GM23338 (cell line): ENCODE measurements around the gene ETV6. TPM values are rescaled to one million over a fixed set of nuclear protein-coding genes. Genes with fewer than 3 reads are reported as not detected.

Source experiments
- ATAC-seq: fragments of 200-7000 bp; cut with Tn5 transposase; 3 replicates; pipeline ENCODE4 v1.9.1; 2020
- DNase-seq: peaks from one replicate; pipeline ENCODE4 v3.0.0-alpha.2; 2015; ENCODE audit warnings: low spot score
- H2AFZ ChIP-seq: fragments of 200-600 bp; sonication (generic); 2 replicates; pipeline ENCODE4 v1.8.0; 2016; ENCODE audit warnings: antibody characterized with exemption, mild to moderate bottlenecking, moderate library complexity
- H3F3A ChIP-seq: fragments of 200-600 bp; sonication (generic); replicated peaks from 2 replicates; pipeline ENCODE4 v1.8.0; 2017; ENCODE audit warnings: antibody characterized with exemption, mixed run types, low read depth
- H3K27ac ChIP-seq: fragments of 200-600 bp; sonication (generic); 2 replicates; pipeline ENCODE4 v1.6.1; 2016; ENCODE audit warnings: low read depth
- H3K27me3 ChIP-seq: fragments of 200-600 bp; sonication (generic); 2 replicates; pipeline ENCODE4 v1.8.0; 2016; ENCODE audit warnings: mild to moderate bottlenecking, mixed run types, moderate library complexity; ENCODE audit not compliant: insufficient read depth
- H3K36me3 ChIP-seq: fragments of 200-600 bp; sonication (generic); 2 replicates; pipeline ENCODE4 v1.8.0; 2016; ENCODE audit warnings: mild to moderate bottlenecking; ENCODE audit not compliant: insufficient read depth
- H3K4me1 ChIP-seq: fragments of 200-600 bp; sonication (generic); 2 replicates; pipeline ENCODE4 v1.8.0; 2016; ENCODE audit warnings: mild to moderate bottlenecking, moderate library complexity; ENCODE audit not compliant: insufficient read depth
- H3K4me2 ChIP-seq: fragments of 200-600 bp; sonication (generic); 2 replicates; pipeline ENCODE4 v1.7.1; 2017; ENCODE audit warnings: mixed run types
- H3K4me3 ChIP-seq: fragments of 200-600 bp; sonication (generic); 2 replicates; pipeline ENCODE4 v1.6.1; 2016; ENCODE audit warnings: mixed run types
- H3K79me2 ChIP-seq: fragments of 200-600 bp; sonication (generic); replicated peaks from 2 replicates; pipeline ENCODE4 v1.8.0; 2017; ENCODE audit warnings: mild to moderate bottlenecking; ENCODE audit not compliant: insufficient read depth
- H3K9me2 ChIP-seq: fragments of 200-600 bp; sonication (generic); 2 replicates; pipeline ENCODE4 v1.8.0; 2017; ENCODE audit not compliant: insufficient read depth
- H4K20me1 ChIP-seq: fragments of 200-600 bp; sonication (generic); replicated peaks from 2 replicates; pipeline ENCODE4 v1.8.0; 2017; ENCODE audit warnings: mild to moderate bottlenecking; ENCODE audit not compliant: insufficient read depth
- H3K27ac Mint-ChIP-seq: 2 replicates; pipeline ENCODE4 v1.8.0; 2020; ENCODE audit warnings: inconsistent platforms, mild to moderate bottlenecking, moderate library complexity, mixed read lengths
- H3K27me3 Mint-ChIP-seq: 3 replicates; pipeline ENCODE4 v1.8.0; 2022; ENCODE audit warnings: low read depth, mild to moderate bottlenecking, moderate library complexity, mixed read lengths, inconsistent platforms; ENCODE audit not compliant: insufficient read depth, poor library complexity
- H3K36me3 Mint-ChIP-seq: 3 replicates; pipeline ENCODE4 v1.8.0; 2021; ENCODE audit warnings: low read depth, mild to moderate bottlenecking, inconsistent platforms, moderate library complexity, mixed read lengths
- H3K4me1 Mint-ChIP-seq: 3 replicates; pipeline ENCODE4 v1.8.0; 2020; ENCODE audit warnings: mild to moderate bottlenecking, inconsistent platforms, mixed read lengths
- H3K4me3 Mint-ChIP-seq: 3 replicates; pipeline ENCODE4 v1.8.0; 2021; ENCODE audit warnings: moderate library complexity, mild to moderate bottlenecking, inconsistent platforms, mixed read lengths
- H3K9me3 Mint-ChIP-seq: 3 replicates; pipeline ENCODE4 v1.8.0; 2020; ENCODE audit warnings: moderate library complexity, mild to moderate bottlenecking, inconsistent platforms, mixed read lengths
- CREB1 ChIP-seq: fragments of 250-450 bp; sonication (Bioruptor Pico); IDR thresholded peaks from 2 replicates; pipeline ENCODE4 v1.5.0; 2020; ENCODE audit warnings: low read depth, mild to moderate bottlenecking, moderate library complexity
- CTCF ChIP-seq, 2 experiments: fragments of 200-600 bp in 1 of 2; sonication (generic) in 1 of 2; conservative IDR thresholded peaks; 2 replicates each; pipeline versions ENCODE4 v1.5.1 to v1.6.1; 2016 to 2017; ENCODE audit warnings: antibody characterized with exemption in 2 of 2, low read depth in 2 of 2, mild to moderate bottlenecking in 2 of 2, moderate library complexity in 1 of 2
- ETS1 ChIP-seq: IDR thresholded peaks from 2 replicates; pipeline ENCODE4 v1.6.1; 2016; ENCODE audit warnings: antibody characterized with exemption
- EZH2 ChIP-seq: fragments of 200-600 bp; sonication (generic); IDR thresholded peaks from one replicate; pipeline ENCODE4 v1.8.0; 2017; ENCODE audit warnings: antibody characterized with exemption, mild to moderate bottlenecking, low read depth; ENCODE audit not compliant: unreplicated experiment
- EZH2phosphoT487 ChIP-seq: fragments of 200-600 bp; sonication (generic); IDR thresholded peaks from one replicate; pipeline ENCODE4 v1.8.1; 2018; ENCODE audit warnings: antibody characterized with exemption; ENCODE audit not compliant: unreplicated experiment
- JUNB ChIP-seq: IDR thresholded peaks from one replicate; pipeline ENCODE4 v1.6.1; 2016; ENCODE audit warnings: antibody characterized with exemption; ENCODE audit not compliant: unreplicated experiment
- NANOG ChIP-seq: IDR thresholded peaks from 2 replicates; pipeline ENCODE4 v1.6.1; 2016; ENCODE audit warnings: antibody characterized with exemption, borderline replicate concordance
- POLR2AphosphoS5 ChIP-seq: IDR thresholded peaks from 2 replicates; pipeline ENCODE4 v1.6.1; 2016; ENCODE audit warnings: antibody characterized with exemption, low read depth
- REST ChIP-seq: IDR thresholded peaks from one replicate; pipeline ENCODE4 v1.6.1; 2018; ENCODE audit warnings: antibody characterized with exemption; ENCODE audit not compliant: unreplicated experiment
- STAT1 ChIP-seq: IDR thresholded peaks from one replicate; pipeline ENCODE4 v1.6.1; 2016; ENCODE audit warnings: antibody characterized with exemption; ENCODE audit not compliant: unreplicated experiment
- polyA plus RNA-seq: library from polyadenylated mRNA; unstranded; fragments of >200 nt; fragmentation: Nextera tagmentation; extraction: Ambion mirVana; gene quantifications from 2 replicates; pipeline ENCODE4 v1.2.1, GENCODE V29; 2016
- total RNA-seq: library from RNA; depleted of rRNA; stranded (reverse); fragments of >200 nt; shearing (Covaris generic); gene quantifications from 2 replicates; pipeline ENCODE4 v1.2.3, GENCODE V29; 2014

ETV6 gene
- total and polyA plus RNA-seq, 2 experiments from 2014 or later = 7.5 to 15.1 TPM

DNA sequence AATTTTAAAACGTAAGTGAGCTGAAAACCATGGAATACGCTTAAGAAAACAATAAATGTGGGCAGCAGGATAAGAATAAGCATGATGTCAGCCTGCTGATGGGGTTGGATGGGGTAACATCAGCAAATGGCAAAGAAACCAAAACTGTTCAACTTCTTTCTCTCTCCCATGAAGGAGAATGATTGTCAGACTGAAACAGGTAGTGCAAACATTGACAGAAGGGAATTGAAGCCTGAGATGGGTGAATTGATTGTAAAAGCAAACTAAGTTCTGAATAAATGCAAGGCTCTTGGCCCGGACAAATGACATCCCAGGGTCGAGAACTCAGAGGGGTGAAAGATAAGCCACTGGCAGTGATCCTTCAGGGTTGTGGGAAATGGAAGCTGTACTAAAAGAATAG, 182.6 kb downstream of the ETV6 start:
- H3K36me3 ChIP-seq = no peaks in the 10 kb centered on the region
- Mint-ChIP-seq H3K4me1 (peaks cover 12% of the 10 kb centered on the region), H3K27me3 (peaks cover 9% of the 10 kb centered on the region), H3K27ac (no peak overlapping the region), H3K4me3 (no peak overlapping the region), H3K9me3 (no peaks in the 10 kb centered on the region), H3K36me3 (no peaks in the 10 kb centered on the region)
- ATAC-seq = no peak
- H4K20me1 ChIP-seq = no peaks in the 10 kb centered on the region; the same call in 1 of the 2 replicates
- no peak overlapping the region for H3K4me2 ChIP-seq
- TF ChIP-seq CREB1 (CRISPR knock-in tag) = no peak
- H3F3A ChIP-seq = no peaks in the 10 kb centered on the region
- no peak overlapping the region for H3K27ac ChIP-seq
- H3K27me3 ChIP-seq = no peaks in the 10 kb centered on the region
- no peaks in the 10 kb centered on the region for H3K79me2 ChIP-seq
- DNase-seq = no peak
- peaks cover 22% of the 10 kb centered on the region for H3K4me1 ChIP-seq
- H3K9me2 ChIP-seq = no peaks in the 10 kb centered on the region
- no peak overlapping the region for H2AFZ ChIP-seq
- no peak overlapping the region for H3K4me3 ChIP-seq

DNA sequence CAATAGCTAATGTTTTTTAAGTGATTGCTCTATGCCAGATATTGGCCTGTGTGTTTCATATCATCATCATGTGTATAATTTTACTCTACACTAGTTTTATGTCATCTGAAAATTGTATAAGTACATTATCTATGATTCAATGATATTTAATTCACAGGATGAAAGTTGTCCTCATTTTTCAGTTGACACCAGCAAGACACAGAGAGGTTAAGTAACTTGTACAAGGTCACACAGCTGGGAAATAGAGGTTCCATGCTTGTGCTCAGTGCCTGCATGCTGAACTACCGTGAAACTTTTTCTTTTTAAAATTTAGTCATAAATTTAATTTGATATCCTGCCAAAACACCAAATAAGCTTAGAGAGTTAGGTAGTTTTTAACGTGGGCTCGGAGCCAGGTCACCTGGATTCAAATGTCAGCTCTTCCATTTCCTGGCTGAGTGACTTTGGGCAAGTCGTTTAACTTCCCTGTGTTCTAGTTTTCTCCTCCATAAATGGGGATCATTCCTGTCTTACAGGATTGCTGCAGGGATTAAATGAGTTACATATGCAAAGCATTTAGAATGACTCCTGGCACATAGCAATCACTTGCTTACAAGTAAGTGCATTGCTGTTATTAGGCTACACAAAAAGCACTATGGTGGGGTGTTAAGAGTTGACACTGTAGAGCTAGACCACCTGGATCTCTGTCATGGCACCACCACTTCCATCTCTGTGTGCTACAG, 183.9 kb downstream of the ETV6 start:
- Mint-ChIP-seq H3K9me3 (no peaks in the 10 kb centered on the region), H3K4me1 (peaks cover 12% of the 10 kb centered on the region; the same call in 2 of the 3 replicates), H3K27me3 (peaks cover 6% of the 10 kb centered on the region), H3K36me3 (no peaks in the 10 kb centered on the region), H3K4me3 (no peak overlapping the region), H3K27ac (no peak overlapping the region; the same call in 1 of the 2 replicates)
- Histone ChIP-seq H3K4me3 (no peak overlapping the region), H4K20me1 (no peaks in the 10 kb centered on the region; the same call in 1 of the 2 replicates), H3K4me1 (peaks cover 10% of the 10 kb centered on the region; the same call in 1 of the 2 replicates), H2AFZ (no peak overlapping the region), H3K36me3 (no peaks in the 10 kb centered on the region), H3K9me2 (no peaks in the 10 kb centered on the region), H3K27me3 (no peaks in the 10 kb centered on the region), H3K79me2 (no peaks in the 10 kb centered on the region), H3F3A (no peaks in the 10 kb centered on the region), H3K27ac (no peak overlapping the region), H3K4me2 (no peak overlapping the region)
- DNase-seq = no peak
- no peak for ATAC-seq
- TF ChIP-seq CTCF (conservative IDR thresholded peaks at IDR 0.05; ENCODE audit: low read depth in 2 of 2) (no peak), JUNB (no peak), ETS1 (no peak), NANOG (no peak), STAT1 (no peak), POLR2AphosphoS5 (no peak), EZH2 (no peak), REST (no peak), CREB1 (CRISPR knock-in tag) (no peak), EZH2phosphoT487 (no peak)
